Astrocyte (in vitro differentiated cells and primary cell): ENCODE data around the gene VAMP8.

Source experiments
- CTCF ChIP-seq: IDR thresholded peaks from 2 replicates; pipeline ENCODE4 v1.5.1; 2011; ENCODE audit warnings: low read depth, mild to moderate bottlenecking, inconsistent platforms, low read length, moderate library complexity; ENCODE audit not compliant: insufficient read depth
- EZH2 ChIP-seq: IDR thresholded peaks from 2 replicates; pipeline ENCODE4 v1.6.1; 2012; ENCODE audit warnings: mild to moderate bottlenecking, low read length, inconsistent platforms; ENCODE audit not compliant: insufficient read depth

GRCh38 chr2:85595301-85596025, 18.1 kb downstream of the VAMP8 start, which contains the start of gene RNF181:
- TF ChIP-seq EZH2: no peak
- no peak for TF ChIP-seq CTCF
